Measurements from ENCODE around the gene ASB2.

Gene ASB2

DNA sequence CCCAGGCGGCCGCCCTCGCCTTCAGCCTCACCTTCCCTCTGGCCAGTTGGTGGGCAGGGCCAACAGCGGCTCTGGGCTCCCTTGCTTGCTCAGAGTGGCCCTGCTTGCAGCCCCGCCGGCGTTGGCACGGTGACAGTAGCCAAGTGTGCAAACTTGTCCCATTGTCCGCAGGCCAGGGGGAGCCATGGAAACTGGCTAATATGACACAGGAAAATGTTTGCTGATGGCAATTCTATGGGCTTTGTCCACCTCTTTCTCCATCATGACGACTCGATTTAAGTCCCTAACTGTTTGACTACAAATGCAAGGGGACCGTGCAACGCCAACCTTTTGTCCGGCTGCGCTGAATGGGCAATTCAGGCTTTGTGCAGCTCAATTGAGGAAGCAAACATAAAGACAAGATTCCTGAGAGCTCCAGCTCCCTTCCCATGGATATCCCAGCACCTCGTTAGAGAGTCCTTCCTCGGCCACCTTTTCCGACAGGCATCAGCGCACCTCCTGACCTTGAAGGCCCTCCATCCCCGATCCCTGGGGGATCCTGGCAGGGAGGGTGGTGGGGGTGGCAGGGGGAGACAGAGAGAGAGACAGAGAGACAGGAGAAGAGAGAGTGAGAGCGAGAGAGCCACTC is 50.0 kb downstream of the ASB2 start:
- peak; percentile 62 for DNase-seq

DNA sequence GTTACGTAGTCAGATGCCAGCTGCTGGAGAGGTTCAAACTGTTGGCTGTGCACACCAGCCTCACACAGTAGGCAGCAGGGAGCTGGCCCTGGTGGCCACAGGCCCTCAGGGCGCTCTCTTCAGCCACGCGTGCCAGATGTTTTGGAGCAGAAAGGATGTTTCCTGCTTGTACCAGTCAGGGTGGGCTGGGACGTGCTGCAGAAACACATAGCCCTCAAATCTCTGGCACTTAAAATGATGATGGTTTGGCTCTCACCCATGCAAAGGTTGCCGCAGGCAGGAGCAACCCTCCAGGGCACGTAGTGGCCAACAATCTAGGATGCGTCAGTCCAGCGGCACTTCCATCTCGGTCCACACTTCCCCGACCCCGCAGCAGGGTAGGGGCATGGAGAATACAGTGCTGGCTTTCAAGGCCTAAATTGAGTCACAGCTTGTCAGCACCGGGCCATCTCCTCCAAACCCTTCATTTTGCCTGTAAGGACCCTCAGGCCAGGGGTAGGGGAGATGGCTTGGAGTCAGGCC is 50.9 kb downstream of the ASB2 start:
- DNase-seq: no peak

DNA sequence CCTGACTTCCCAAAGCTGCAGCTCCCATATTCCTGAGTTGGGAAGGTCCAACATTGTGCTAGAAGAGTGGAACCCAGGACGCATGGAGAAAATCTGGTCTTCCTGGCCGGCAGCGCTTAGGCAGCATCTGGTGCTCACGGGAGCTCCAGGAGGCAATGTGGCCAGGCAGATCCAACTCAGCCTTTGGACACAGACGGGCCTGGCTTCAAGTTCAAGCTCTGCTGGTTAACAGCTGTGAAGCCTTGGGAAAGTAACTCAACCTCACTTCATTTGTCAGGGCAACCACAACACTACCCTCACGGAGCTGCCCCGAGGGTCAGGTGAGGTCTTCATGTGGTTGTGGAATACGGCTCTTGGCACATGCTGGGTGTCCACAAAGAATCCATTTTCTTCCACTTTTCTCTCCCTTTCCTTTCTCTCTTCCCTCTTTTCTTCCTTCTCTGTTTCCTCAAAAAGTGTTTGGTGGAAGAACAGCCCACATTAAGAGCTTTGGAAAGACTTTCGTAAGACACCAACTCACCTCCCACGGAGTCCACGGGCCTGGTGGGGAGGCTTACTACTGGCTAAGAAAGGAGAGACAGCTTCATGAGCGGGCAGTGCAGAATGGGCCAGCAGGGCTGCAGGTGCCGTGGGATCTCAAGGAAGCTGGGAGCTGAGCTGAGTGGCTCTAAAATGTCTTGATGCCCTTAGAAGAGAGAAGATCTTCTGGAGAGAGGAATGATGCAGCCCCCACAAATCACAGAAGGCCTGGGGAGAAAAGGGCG is 51.6 kb downstream of the ASB2 start:
- DNase-seq: no peak

DNA sequence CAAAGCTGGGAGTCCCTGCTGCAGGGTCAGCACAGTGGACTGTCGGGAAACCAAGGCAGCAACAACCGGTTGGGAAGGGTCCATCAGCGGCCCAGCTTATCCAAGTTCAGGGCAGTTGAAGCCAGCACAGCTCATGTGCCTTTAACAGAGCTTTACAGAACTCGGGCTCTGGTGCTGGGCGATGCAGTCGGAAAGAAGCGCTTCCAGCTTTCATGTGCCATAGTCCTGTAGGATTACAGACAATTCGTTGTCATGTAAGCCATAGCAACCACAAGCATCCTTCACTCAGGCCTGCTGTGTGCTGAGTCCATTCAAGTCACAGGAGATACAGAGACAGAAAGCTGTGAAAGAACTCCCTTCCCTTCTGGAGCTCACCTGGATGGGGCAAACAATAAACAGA is 52.7 kb downstream of the ASB2 start:
- DNase-seq: no peak

DNA sequence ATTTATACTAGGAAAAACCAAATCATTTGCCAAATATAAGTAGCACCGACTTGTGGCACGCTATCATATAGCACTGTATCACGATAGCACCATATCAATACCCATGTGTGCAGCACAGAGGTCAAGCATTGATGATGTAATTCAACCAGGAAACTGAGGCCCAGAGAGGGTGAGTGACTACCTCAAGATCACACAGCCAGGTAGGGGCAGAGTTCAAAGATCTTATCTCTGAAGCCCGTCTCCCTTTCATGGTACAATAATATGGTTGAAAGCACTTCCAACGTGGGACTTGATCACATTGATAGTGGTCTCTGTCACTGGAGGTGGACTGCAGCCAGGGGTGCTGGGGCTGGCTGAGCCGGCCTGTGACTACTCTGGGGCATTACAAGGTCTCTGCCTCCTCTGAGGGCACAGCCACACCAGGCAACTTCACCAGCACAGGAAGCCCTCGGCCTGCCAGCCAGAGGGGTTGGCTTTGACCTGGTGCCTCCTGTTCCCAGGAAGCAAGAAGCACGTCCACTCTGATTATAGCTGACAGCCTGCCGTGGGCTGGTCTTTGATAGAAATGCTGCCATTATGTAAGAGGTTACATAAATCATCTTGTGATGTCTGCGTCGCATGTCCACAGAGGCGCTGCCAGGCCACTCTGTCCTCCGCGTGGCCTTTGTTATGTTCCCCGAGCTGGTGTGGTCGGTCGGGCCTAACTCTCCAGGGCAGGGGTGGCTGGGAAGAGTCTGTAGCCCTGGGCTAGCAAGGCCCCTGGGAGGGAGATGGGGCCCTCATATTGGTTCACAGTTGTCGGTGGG is 55.2 kb downstream of the ASB2 start:
- DNase-seq: no peak

DNA sequence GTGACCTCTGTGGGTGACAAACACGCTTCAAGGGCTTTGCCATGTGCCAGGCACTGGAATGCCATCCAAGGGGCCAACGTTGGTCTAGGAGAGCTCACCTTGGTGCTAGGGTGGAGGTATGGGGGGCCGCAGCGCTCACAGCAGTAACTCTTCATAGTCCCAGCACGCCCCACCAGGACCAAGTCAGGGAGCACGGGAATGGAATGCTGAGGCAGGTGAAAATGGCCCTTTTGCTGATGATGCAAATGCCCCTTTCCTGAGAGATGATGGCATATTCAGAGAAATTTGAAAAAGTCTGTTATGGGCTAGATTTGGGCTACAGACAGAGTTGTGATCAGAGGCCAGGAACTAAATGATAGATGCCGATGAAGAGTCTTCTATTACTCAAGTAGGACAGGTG is 59.2 kb downstream of the ASB2 start:
- DNase-seq: no peak

DNA sequence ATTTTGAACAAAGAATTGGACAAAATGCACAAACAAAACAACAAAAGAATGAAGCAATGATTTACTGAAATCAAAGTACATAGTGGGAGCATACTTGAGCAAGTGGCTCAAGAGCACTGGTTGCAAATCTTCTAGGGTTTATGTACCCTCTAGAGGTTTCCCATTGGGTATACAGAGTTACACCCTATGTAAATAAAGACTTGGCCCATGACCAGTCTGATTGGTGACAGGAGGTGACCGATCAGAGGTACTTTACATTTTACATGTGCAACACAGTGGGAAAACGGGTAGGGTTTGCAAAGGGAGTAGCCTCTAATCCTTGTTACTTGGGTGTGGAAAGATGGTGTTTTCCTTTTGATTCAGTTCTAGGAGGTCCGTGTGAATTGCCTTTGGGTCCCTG is 59.9 kb downstream of the ASB2 start:
- no peak for DNase-seq

DNA sequence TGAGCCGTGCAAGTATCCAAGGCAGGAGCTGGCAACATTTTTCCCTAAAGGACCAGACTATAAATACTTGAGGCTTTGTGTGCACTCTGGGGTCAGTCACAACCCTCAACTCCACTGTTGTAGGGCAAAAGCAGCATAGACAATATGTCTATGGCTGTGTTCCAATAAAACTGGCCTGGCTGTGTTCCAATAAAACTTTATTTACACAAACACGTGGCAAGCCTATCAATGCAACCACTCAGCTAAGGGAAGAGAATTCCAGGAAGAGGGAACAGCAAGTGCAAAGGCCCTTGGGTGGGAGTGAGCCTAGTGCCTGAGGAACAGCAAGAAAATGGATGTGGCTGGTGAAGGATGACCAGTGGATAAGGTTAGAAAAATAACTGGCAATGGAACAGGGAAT is 60.6 kb downstream of the ASB2 start:
- DNase-seq: no peak

DNA sequence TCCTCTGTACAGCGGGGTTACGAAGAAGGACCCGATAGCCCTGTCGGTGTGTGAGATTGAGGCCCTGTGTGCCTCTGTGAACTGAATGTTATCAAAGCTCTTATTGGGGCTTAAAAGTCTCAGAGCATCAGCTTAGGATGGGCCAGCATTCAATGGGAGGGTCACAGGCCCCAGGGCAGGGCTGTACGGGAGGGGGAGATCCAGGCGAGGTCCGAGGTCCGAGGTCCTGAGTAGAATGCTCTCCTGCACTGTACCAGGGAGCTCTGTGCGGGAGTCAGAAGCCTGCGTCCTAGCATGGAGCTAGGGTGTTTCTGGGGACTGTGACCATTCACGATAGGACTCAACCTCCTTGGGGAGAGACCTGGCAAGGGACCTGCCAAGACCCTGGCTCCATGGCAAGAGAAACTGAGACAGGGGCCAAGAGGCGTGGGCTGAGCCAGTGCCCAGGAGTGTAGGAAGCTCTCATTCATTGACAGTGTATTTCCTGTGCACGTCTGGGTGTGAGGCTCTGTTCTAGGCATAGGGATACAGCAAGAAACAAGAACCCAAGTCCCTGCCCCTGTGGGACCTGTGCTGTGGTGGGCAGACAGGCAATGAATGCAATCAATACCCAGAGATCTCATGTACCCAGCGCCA is 61.2 kb downstream of the ASB2 start:
- no peak for DNase-seq

DNA sequence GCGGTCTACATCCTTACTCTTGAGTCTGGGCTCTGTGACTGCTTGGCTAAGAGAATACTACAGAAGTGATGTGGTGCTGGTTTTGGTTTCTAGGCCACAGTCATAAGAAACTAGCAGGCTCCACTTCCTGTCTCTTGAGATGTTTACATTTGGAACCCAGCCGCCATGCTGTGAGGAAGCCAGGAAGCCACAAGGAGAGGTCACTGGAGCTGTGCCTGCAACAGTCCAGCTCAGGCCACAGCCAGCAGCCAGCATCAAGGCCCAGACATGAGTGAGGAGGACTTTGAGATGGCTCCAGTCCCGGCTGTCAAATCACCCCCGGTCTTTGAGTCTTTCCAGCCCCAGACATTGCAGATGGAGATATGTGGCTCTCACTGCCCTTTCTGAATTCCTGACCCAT is 62.1 kb downstream of the ASB2 start:
- DNase-seq: no peak

DNA sequence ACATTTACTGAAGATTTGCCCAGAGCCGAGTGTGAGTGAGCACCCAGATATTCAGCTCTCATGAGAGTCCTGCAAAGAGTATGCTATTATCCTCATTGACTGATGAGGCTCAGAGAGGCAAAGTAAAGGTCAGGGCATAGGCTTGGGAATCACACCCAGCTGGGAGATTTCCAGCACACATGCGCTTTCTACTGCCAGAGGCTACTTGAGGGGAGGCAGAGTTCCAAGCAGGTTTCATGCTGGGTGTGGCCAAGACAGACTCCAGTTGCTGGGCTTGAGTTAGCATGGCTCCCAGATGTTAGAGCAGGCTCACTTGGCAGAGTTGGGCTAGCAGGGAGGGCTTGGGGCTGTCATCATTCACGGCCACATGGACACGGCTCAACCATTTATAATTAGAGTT is 63.6 kb downstream of the ASB2 start:
- no peak for DNase-seq

DNA sequence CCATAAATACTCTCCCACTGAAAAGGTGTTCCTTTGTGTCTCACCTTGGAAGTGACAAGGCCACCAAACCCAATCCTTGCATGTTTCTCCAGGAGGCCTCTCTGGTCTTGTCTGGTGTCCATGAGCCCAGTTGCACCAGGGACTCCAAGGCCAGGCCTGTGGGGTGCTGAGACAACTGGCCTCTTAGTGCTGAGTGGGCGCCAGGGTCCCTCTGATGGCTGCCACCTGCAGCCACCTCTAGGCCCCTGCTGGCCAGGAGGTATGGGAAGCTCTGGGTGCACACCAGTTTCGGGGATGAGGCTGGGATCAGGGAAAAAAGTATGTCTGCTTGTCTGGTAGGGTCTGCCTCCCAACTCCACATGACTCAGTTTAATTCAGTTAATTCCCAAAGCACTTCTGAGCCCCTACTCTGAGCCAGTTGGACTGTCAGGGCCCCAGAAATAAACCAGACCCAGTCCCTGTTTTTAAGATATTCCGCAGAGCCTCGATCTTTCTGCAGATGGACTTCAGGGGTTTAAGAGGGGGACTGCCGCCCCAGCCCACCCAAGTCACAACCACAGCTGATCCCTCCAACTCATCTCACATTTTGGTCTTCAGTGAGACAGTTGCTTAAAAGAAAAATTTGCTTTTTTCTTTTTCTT is 64.3 kb downstream of the ASB2 start:
- DNase-seq: no peak

DNA sequence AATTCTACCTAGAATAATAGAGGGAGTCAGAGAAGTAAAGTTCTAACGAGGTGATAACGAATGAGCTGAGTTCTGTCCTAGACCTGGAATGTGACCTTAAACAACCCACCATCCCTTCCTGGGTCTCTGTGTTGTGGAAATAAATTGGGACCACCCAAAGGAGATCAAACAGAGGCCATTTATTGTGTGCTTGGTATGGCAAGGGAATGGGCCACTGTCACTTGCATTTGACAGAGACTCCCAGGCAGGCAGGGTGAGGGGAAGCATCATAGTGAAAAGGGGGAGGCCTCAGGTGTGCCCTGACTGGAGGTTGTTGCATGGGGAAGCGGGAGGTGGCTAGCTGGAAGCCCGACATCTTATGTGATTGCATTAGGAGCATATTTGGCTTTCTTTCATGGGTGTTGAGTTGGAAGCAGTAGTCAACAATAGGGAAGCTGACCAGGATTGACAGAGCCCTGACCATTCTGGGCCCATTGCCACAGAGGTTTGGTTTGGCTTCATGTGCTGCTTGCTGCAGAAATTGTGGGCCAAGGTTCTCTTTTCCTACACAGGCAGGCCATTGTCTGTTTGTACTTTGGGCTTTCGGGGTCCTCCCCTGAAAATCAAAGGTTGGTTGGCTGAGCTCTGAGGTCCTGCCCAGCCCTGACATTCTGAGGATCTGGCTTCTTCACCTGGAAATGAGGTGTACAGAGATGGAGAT is 66.8 kb downstream of the ASB2 start:
- DNase-seq: no peak

DNA sequence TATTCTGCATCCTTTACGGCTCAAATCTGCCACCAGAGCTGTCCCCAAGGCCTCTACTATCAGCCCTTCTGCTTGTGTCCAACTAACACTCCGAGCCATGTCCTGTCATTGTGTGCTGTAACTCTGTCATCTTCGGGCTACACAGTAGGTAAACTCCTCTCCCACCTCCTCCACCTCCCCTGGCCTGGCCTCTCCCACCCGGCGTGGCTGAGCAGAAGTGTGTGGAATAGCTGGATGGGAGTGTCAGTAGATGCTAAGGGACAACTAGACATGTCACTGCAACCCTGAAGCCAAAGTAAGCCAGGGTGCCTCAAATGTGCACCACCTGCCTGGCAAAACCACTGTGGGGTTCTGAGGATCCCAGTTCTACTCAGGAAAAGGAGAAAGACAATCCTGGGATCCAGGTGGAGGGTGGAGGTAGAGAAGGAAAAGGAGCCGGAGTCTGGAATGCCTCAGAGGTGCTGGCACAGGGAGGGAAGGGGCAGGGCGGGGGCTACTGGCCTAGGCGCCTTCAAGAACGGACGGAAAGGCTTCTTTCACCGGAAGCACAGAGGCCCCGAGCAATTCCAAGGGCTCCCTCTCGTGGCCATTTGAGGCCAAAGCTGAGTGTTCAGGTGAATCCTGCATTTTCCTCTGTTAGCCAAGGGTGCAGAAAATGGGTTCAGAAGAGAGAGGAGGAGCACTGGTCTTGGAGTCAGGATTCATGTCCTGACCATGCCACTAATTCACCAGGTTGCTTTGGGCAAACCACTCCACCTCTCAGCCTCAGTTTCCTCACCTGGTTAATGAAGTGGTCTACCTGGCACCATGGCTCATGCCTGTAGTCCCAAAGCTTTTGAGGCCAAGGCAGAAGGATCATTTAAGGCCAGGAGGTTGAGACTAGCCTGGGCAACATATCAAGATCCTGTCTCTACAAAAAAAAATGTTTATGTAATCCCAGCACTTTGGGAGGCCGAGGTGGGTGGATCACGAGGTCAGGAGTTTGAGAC is 69.7 kb downstream of the ASB2 start:
- no peak for DNase-seq

DNA sequence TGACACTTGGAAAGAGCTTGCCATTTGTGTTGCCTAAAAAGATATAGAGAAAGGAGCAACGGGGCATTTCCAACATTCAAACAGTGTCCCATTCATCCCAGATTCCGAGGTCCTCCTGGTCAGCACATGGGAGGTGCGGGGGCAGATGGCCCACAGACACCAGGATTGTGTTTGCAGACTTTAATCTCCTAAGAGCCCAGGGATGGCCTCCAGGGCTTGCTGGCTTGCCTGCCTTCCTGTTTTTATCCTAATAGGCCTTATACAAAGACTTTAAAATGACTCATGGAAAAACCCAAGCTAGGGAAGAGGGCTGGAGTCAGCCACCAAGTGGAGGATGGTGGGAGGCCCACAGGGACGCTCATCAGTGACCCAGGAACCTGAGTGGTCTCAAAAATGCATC is 70.7 kb downstream of the ASB2 start:
- DNase-seq: no peak

DNA sequence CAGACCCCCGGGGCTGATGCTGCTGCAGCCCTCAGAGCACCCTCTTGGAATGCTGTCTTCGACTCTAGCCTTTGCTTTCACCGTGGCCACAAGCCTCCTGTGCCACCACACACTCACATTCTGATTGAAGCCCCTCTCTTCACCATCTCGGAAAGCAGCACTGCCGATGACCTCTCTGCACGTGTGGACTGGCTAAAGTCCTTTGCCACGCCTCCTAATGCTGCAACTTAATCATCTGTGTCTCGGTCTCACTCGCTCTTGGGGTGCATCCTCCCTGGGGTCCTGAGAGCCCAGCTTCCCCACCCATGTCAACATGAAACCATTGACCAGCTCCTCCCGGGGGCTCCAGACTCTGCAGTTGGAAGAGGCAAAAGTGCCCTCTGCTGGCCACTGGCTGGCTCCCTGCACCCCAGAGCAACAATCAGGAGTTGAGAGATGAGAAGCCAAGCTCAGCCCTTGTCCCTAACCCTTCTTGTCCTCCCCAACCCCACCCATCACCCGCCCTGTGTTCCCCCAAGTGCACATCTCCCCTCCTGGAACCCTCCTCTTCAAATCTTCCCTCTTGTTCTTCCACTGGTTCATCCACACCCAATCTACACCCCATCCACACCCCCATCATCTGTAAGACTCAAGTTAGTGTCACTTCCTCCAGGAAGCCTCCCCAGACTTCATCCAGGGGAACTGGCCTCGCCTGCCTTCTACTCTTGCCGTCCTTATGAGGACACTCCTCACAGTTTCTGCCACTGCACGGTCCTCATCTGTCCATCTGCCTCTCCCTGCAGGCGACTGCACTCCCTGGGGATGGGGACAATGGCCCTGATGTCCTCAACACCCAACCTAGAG is 72.8 kb downstream of the ASB2 start:
- DNase-seq: no peak

DNA sequence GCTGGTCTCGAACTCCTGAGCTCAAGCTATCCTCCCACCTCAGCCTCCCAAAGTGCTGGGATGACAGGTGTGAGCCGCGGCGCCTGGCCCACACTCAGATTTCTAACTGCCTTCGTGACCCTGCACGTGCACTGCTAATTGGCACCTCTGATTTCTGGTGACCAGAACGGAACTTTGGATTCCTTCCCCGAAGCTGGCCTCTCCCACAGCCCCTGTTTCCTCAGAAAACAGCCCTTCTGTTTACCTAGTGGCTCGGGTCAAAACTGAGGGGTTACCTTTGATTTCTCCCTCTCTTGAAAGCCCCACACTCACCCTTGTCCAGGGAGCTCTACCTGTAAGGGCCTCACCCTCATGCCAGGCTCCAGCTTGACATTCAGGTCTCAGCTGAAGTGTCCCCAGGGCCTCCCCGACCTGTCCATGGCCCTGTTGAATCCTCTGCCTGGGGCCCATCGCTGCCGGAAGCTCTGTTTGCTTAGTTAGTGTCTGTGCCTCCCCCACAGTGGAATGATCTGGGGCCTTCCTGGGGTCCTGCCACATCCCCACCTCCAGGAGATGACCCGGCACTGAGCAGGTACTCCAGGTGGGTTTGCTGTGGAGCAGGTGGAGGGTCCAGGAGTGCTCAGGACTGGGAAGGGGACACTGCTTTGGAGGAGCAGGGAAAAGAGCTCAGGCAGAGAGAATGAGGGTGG is 73.6 kb downstream of the ASB2 start:
- no peak for DNase-seq

DNA sequence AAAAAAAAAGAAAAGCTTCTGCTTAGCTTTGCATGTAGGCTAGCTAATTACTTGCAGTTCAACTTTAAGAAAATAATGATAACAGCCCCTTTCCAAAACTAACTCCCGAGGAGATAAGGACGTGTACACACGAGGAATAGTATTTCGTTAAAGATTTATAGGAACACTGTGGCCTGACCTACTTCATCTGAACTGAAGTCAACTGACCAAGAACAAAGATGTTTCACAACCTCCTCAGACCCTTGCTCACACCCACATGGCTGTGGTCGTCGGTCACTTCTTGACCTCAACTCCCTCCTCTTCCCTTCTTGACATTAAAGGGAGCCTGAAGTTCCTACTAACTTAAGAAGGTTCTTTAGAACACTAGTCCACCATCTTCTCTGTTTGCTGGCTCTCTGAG is 74.6 kb downstream of the ASB2 start:
- no peak for DNase-seq

DNA sequence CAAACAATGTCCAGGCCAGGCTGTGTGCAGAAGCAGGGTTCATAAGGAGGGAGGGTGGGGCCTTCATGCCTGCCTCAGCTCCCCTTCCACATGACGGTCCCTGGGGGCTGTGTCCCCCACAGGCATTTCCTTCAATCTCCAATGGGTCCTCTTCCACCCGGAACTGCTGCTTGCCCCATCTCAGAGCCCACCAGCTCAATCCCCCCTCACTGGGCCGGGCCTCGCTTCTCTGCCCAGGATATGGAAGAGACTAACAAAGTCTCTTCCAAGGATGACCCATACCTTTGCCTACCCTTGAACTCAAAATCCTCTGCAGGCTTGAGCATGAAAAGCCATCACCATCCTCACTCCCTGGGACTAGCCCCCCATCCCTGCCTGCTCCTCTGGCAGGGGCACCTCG is 77.6 kb downstream of the ASB2 start:
- DNase-seq: no peak

All from NCI-H2081 treated with DMSO at 0.1 percent for 48 hours (cell line).